ENCODE data around the gene ACVRL1.

ACVRL1 gene

DNA sequence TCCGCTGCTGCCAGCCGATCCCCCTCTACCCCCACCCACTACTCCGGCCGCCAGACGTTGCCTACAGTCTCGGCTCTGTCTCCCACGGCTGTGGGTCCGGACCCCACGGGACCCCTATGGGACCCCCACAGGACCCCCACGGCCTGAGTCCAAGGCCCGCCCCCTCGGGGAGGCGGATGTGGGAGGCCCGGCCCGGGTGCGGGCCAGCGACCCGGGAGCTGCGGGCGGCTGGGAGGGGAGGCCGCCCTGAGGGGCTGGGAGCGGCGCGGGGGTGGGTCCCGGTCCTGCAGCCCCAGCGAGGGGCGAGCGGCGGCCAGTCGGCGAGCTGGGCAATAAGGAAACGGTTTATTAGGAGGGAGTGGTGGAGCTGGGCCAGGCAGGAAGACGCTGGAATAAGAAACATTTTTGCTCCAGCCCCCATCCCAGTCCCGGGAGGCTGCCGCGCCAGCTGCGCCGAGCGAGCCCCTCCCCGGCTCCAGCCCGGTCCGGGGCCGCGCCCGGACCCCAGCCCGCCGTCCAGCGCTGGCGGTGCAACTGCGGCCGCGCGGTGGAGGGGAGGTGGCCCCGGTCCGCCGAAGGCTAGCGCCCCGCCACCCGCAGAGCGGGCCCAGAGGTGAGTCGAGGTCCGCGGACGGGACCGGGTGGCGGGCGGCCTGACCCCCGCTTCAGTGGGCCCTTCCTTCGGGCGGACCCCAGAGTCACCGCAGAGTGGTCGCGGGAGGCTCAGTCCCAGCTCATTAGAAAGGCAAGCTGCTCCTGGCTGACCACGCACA lies at the start of gene ACVRL1:
Gene ACVRL1, plus strand, starts transcription at position 422 of the 773 bp plus-strand sequence. CDS start 4,971 bp downstream, outside the sequence.
- no peak for TF ChIP-seq CTCF (IDR thresholded peaks at IDR 0.05; ENCODE audit: insufficient read depth, low read depth, low read length, missing control alignments)
- no peak for DNase-seq (ENCODE audit: low read depth)
- H3K4me3 ChIP-seq (ENCODE audit: low read length): no peak within 1 kb of the TSS

DNA sequence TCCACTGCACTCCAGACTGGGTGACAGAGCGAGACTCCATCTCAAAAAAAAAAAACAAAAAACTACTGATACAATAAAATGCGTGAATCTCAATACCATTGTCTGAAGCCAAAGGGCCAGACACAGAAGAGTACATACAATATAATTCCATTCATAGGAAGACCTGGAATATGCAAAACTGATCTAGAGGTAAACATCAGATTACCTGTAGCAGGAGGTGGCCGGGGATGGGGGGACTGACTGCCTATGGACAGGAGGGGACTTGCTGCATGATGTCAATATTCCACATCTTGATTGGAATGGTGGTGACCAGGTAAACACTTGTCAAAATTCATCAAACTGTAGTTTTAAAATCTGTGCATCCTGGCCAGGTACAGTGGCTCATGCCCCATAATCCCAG lies 46.3 kb upstream of the ACVRL1 start:
- DNase-seq (ENCODE audit: low read depth): no peak
- no peak for TF ChIP-seq CTCF (IDR thresholded peaks at IDR 0.05; ENCODE audit: insufficient read depth, low read depth, low read length, missing control alignments)
- no peak overlapping the region for H3K4me3 ChIP-seq (ENCODE audit: low read length)

DNA sequence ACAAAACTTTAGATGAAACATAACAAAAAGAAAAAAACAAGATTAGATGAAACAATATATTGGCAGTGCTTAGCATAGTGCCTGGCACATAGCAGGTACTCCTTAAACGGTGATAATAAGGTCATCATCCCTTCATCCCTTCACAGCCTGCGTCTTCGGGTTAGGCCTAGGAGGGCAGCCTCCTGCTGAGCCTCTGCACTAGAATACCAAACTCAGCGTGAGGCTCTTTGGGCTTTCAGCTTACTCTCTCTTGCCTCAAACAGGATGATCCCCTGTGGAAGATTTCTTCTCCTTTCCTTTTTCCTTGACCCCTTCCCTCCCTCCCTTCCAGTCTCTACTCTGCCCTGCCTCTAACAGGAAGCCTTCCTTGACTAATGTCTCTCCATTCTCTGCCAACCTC lies 44.4 kb upstream of the ACVRL1 start:
- TF ChIP-seq CTCF (IDR thresholded peaks at IDR 0.05; ENCODE audit: insufficient read depth, low read depth, low read length, missing control alignments): no peak
- DNase-seq (ENCODE audit: low read depth): no peak
- H3K4me3 ChIP-seq (ENCODE audit: low read length): no peak overlapping the region

DNA sequence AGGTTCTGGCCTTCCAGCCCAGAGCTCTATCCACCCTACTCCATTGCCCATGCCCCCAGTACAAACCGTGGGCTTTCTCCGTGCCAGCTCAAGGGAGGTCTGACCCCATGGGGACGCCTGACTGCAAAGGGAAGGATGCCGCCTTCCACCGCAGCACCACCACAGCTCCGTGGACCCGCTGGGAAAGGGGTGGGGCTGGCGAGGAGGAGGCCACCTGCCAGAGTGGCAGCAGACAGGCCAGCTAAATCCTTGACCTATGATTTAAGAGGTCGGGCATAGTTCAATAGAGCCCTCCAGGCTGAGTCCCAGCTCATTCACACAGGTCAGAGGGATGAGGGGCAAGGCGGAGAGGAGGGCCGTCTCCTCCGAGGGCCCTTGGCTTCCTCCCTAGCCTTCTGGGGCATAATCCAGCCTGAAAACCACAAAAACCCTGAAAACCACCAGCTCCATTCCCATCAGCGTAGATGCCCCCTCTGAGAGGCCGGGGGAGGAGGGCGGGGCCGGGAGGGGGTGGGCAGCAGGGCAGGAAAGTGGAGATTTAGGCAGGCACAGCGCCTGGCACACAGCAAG lies 43.9 kb upstream of the ACVRL1 start:
- DNase-seq (ENCODE audit: low read depth): no peak
- H3K4me3 ChIP-seq (ENCODE audit: low read length): no peak overlapping the region

GRCh38 chr12:51863933-51864832 lies 43.1 kb upstream of the ACVRL1 start:
- DNase-seq (ENCODE audit: low read depth): no peak
- TF ChIP-seq CTCF (IDR thresholded peaks at IDR 0.05; ENCODE audit: insufficient read depth, low read depth, low read length, missing control alignments): no peak
- H3K4me3 ChIP-seq (ENCODE audit: low read length): no peak overlapping the region

More for the DNA sequence above, 43.9 kb upstream of the ACVRL1 start:
- no peak for TF ChIP-seq CTCF (IDR thresholded peaks at IDR 0.05; ENCODE audit: insufficient read depth, low read depth, low read length, missing control alignments)

DNA sequence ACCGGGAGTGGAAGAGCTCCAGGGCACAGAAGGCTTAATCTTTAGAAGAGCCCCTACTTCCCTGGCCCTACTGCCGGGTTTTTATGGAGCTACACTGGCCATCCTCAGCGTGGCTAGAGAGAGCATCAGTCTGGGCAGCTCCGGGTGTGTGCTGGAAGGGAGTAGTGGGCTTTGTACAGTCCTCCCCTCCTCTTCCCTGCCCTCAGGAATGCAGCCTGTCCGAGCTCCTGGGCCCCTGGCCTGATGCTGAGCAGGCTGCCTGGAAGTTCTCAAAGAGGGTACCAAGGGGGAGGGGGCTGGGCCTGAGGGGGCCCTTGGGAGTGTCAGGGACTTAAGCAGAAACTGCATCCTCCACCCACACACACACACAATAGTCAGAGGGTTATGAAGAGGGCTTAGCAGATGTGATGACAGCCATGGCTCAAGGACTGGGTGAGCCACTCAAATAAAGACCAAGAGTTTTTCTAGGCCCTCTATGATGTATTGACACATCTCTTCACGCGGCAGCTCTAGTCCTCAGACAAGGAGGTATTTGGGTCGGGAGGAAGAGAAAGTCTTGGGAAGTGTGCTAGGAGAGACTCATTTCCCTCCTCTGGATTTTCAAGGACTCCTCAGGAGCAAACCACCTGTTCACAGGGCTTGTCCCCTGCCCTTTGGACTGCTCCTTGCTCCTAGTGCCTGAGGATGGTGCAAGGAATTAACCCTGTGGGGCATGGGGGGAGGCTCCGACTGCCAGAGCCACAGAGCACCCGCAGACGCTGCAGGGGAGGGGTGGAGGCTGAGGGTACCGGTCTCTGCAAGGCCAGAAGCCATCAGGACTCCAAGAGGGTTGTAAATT lies 42.3 kb upstream of the ACVRL1 start:
- no peak for DNase-seq (ENCODE audit: low read depth)
- no peak for TF ChIP-seq CTCF (IDR thresholded peaks at IDR 0.05; ENCODE audit: insufficient read depth, low read depth, low read length, missing control alignments)
- H3K4me3 ChIP-seq (ENCODE audit: low read length): no peak overlapping the region
